ENCODE results near the gene ICAM3.
A peak's percentile ranks its signal among the peaks of the same experiment; 100 is the strongest.

ICAM3 gene

DNA sequence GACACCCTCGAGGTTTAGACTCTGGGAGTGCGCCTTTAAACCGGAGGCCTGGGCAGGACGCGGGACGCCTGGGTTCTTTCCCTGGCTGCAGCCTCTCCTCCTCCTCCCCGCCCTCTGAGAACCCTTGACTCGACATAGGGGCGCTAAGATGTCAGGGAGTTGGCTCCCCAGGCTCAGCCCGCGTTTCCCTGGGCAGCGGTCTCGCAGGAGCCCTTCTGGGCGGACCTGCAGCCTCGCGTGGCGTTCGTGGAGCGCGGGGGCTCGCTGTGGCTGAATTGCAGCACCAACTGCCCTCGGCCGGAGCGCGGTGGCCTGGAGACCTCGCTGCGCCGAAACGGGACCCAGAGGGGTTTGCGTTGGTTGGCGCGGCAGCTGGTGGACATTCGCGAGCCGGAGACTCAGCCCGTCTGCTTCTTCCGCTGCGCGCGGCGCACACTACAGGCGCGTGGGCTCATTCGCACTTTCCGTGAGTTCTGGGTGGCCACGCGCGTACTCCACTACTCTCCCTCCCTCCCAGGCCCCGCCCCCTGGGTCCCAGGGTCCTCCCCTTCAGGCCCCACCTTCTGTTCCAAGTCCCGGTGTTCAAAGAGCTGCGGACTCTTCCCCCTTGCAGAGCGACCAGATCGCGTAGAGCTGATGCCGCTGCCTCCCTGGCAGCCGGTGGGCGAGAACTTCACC, 48.4 kb downstream of the ICAM3 start:
- TF ChIP-seq, protein P1, sequence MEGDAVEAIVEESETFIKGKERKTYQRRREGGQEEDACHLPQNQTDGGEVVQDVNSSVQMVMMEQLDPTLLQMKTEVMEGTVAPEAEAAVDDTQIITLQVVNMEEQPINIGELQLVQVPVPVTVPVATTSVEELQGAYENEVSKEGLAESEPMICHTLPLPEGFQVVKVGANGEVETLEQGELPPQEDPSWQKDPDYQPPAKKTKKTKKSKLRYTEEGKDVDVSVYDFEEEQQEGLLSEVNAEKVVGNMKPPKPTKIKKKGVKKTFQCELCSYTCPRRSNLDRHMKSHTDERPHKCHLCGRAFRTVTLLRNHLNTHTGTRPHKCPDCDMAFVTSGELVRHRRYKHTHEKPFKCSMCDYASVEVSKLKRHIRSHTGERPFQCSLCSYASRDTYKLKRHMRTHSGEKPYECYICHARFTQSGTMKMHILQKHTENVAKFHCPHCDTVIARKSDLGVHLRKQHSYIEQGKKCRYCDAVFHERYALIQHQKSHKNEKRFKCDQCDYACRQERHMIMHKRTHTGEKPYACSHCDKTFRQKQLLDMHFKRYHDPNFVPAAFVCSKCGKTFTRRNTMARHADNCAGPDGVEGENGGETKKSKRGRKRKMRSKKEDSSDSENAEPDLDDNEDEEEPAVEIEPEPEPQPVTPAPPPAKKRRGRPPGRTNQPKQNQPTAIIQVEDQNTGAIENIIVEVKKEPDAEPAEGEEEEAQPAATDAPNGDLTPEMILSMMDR (conservative IDR thresholded peaks at IDR 0.05) = no peak
- no peak for TF ChIP-seq ZFX (IDR thresholded peaks at IDR 0.05)
- peak overlapping the region; percentile 74 for H3K27ac ChIP-seq

DNA sequence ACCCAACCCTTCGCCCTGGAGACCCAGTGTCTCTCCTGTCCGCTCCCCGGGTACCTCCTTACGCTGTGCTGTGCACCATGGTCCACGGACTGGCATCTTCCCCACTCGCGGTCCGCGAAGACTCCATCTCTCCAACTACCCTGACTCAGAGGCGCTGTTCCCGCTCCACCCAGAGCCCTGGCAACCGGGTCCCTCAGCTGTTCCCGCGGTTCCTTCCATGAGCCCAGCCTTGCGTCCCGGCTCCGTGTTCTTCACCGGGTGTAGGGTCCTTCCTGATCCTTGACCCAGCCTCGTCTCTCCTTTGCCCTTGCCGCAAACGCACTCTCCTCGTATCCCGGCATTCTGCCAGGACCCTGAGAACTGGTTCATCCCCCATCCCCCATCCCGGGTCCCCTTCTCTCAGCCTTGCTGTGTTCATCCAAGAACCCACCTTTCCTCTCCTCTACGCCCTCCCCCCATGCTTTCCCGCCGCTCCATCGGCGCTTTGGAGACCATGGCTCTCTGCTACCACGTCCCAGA, 49.0 kb downstream of the ICAM3 start:
- TF ChIP-seq, protein P1 (conservative IDR thresholded peaks at IDR 0.05) = no peak
- TF ChIP-seq ZFX (IDR thresholded peaks at IDR 0.05) = no peak
- H3K27ac ChIP-seq = peak overlapping the region; percentile 74

DNA sequence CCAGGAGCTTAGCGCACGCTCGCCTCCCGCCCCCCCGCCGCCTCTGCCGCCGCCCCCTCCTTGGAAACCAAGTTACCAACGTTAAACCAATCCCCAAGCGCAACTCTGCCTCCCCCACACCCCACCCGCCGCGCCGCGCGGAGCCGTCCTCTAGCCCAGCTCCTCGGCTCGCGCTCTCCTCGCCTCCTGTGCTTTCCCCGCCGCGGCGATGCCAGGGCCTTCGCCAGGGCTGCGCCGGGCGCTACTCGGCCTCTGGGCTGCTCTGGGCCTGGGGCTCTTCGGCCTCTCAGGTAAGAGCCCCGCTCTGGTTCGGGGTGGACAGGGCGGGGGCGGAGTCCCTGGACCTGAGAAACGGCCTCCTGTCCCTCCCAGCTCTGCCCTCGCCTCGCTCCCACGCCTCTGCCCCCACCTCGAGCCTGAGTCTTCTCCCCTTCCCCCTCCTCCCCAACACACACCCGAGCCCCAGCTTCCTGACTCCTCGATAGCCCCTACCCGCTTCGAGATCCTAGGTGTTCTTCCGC, 49.5 kb downstream of the ICAM3 start, which contains the start of gene ICAM5:
Gene ICAM5 (plus strand): TSS at position 117 of the 521 bp plus-strand sequence. CDS start 92 bp downstream, at position 209.
- TF ChIP-seq, protein P1 (conservative IDR thresholded peaks at IDR 0.05) = no peak
- TF ChIP-seq ZFX (IDR thresholded peaks at IDR 0.05) = peak; percentile 61; the same call in 1 of the 2 replicates

DNA sequence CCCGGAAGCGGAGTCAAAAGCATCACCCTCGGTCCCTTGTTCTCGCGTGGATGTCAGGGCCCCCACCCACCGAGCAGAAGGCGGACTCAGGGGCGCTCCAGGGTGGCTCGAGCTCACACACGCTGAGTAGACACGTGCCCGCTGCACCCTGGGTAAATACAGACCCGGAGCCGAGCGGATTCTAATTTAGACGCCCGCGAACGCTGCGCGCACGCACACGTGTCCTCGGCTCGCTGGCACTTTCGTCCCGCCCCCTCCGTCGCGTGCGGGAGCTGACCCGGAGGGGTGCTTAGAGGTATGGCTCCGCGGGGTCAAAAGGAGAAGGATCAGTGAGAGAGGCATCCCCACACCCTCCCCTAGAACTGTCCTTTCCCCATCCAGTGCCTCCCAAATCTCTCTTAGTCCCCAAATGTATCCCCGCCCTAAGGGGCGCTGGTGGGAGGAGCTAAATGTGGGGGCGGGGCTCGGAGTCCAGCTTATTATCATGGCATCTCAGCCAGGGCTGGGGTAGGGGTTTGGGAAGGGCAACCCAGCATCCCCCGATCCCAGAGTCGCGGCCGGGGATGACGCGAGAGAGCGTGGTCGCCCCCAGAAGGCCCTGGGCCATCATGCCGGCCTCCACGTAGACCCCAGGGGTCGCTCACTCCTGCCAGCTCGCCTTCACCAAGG, 50.1 kb downstream of the ICAM3 start:
- peak overlapping the region; percentile 74 for H3K27ac ChIP-seq
- TF ChIP-seq, protein P1 (conservative IDR thresholded peaks at IDR 0.05) = no peak
- TF ChIP-seq ZFX (IDR thresholded peaks at IDR 0.05) = no peak

More for the DNA sequence above, 49.5 kb downstream of the ICAM3 start, which contains the start of gene ICAM5:
- peak within 1 kb of the TSS; percentile 74 for H3K27ac ChIP-seq

DNA sequence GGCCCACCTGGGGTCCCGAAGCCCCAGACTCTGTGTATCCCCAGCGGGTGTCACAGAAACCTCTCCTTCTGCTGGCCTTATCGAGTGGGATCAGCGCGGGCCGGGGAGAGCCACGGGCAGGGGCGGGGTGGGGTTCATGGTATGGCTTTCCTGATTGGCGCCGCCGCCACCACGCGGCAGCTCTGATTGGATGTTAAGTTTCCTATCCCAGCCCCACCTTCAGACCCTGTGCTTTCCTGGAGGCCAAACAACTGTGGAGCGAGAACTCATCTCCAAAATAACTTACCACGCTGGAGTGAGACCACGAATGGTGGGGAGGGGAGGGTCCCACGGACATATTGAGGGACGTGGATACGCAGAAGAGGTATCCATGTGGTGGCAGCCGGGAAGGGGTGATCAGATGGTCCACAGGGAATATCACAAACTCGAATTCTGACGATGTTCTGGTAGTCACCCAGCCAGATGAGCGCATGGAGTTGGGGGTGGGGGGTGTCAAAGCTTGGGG, 50.7 kb downstream of the ICAM3 start:
- peak overlapping the region; percentile 74 for H3K27ac ChIP-seq
- TF ChIP-seq, protein P1 (conservative IDR thresholded peaks at IDR 0.05) = no peak
- TF ChIP-seq ZFX (IDR thresholded peaks at IDR 0.05) = no peak

DNA sequence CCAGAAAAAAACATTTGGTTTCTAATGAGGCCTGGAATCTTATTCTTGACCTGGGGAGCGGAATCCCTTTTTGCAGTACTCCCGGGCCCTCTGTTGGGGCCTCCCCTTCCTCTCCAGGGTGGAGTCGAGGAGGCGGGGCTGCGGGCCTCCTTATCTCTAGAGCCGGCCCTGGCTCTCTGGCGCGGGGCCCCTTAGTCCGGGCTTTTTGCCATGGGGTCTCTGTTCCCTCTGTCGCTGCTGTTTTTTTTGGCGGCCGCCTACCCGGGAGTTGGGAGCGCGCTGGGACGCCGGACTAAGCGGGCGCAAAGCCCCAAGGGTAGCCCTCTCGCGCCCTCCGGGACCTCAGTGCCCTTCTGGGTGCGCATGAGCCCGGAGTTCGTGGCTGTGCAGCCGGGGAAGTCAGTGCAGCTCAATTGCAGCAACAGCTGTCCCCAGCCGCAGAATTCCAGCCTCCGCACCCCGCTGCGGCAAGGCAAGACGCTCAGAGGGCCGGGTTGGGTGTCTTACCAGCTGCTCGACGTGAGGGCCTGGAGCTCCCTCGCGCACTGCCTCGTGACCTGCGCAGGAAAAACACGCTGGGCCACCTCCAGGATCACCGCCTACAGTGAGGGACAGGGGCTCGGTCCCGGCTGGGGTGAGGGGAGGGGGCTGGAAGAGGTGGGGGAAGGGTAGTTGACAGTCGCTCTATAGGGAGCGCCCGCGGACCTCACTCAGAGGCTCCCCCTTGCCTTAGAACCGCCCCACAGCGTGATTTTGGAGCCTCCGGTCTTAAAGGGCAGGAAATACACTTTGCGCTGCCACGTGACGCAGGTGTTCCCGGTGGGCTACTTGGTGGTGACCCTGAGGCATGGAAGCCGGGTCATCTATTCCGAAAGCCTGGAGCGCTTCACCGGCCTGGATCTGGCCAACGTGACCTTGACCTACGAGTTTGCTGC, 52.4 kb downstream of the ICAM3 start, which contains the start of gene ICAM4:
Gene ICAM4 (plus strand): TSS at position 153 of the 935 bp plus-strand sequence. CDS start 58 bp downstream, at position 211.
- no peak within 1 kb of the TSS for H3K27ac ChIP-seq
- no peak for TF ChIP-seq ZFX (IDR thresholded peaks at IDR 0.05)
- TF ChIP-seq, protein P1 (conservative IDR thresholded peaks at IDR 0.05) = no peak
